ENCODE measurements around the gene ZNF410. TPM values are rescaled to one million over a fixed set of nuclear protein-coding genes. Genes with fewer than 3 reads are reported as not detected.

The ZNF410 gene
- total RNA-seq, 2 donors from 2014 or later = 60.5 to 63.1 TPM

- no peak for ATAC-seq (replicated peaks)
- no peak overlapping the region for H3K27ac Mint-ChIP-seq
- no peaks in the 10 kb centered on the region for H3K27me3 Mint-ChIP-seq
- H3K4me1 Mint-ChIP-seq = no peaks in the 10 kb centered on the region
- peaks cover 77% of the 10 kb centered on the region for H3K36me3 Mint-ChIP-seq (ENCODE audit: low read depth)
- no peaks in the 10 kb centered on the region for H3K9me3 Mint-ChIP-seq
- no peak overlapping the region for H3K4me3 Mint-ChIP-seq
Measured at GRCh38 chr14:73955674-73956073, 69.0 kb downstream of the ZNF410 start.

GRCh38 chr14:73958591-73958990 is 71.9 kb downstream of the ZNF410 start:
- Mint-ChIP-seq H3K27ac (peak overlapping the region; percentile 73), H3K4me3 (no peak overlapping the region), H3K36me3 (ENCODE audit: low read depth) (peaks cover 97% of the 10 kb centered on the region), H3K4me1 (no peaks in the 10 kb centered on the region), H3K27me3 (no peaks in the 10 kb centered on the region), H3K9me3 (no peaks in the 10 kb centered on the region)
- ATAC-seq (replicated peaks) = no peak

DNA sequence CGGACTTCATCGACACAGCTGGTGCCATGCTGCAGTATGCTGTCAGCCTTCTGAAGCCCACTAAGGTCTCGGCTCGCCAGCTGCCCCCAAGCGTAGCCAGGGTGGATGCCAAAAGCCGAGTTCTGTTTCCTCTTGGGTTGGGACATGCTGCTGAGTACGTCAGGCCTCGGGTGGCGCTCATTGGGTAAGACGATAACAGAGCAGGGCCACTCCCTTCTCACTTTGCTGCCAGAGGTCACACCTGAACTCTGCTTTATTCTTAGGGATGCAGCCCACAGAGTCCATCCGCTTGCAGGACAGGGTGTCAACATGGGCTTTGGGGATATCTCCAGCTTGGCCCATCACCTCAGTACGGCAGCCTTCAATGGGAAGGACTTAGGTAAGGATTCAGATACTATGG is 74.5 kb downstream of the ZNF410 start:
- H3K9me3 Mint-ChIP-seq = no peaks in the 10 kb centered on the region
- H3K4me1 Mint-ChIP-seq = no peaks in the 10 kb centered on the region
- H3K27me3 Mint-ChIP-seq = no peaks in the 10 kb centered on the region
- H3K36me3 Mint-ChIP-seq (ENCODE audit: low read depth) = peaks cover 86% of the 10 kb centered on the region
- no peak overlapping the region for H3K4me3 Mint-ChIP-seq
- ATAC-seq (replicated peaks) = no peak
- peak overlapping the region; percentile 18 for H3K27ac Mint-ChIP-seq

GRCh38 chr14:73965216-73965615 is 78.6 kb downstream of the ZNF410 start:
- Mint-ChIP-seq H3K9me3 (no peaks in the 10 kb centered on the region), H3K36me3 (ENCODE audit: low read depth) (peaks cover 71% of the 10 kb centered on the region), H3K27me3 (no peaks in the 10 kb centered on the region), H3K4me3 (no peak overlapping the region), H3K4me1 (no peaks in the 10 kb centered on the region), H3K27ac (no peak overlapping the region)
- ATAC-seq (replicated peaks) = no peak

DNA sequence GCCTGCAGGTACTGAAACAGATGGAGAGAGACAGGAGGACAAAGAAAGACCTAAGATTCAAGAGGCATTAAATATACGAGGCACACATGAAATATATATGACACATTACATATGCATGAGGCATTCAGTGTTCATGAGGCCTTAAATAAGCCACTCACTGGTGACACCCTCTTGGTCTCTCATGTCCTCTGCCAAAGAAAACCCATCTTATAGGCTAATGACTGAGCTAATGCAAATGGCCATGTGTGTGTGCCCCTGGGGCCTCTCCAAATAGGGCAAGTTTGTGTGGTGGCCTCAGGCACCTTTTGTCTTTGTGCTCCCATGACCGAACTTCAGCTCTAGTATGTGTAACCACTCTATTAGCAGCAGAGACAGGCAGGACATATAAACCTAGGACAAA is 82.2 kb downstream of the ZNF410 start:
- no peak overlapping the region for H3K27ac Mint-ChIP-seq
- H3K36me3 Mint-ChIP-seq (ENCODE audit: low read depth) = peaks cover 47% of the 10 kb centered on the region

DNA sequence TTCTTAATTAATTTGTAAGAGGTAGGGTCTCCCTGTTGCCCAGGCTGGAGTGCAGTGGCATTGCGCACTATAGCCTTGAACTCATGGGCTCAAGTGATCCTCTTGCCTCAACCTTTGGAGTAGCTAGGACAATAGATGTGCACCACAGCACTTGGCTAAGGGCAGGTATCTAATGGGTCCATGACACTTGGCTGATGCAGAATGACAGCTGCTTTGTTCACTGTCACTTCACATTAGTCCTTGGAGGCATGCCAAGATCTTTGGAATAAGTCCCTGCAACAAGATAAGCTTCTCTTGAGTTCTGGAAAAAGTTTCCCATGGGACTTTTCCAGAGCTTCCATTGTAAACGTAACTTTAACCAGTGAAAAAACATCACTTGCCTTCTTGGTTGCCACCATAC is 86.8 kb downstream of the ZNF410 start:
- no peak for ATAC-seq (replicated peaks)
- Mint-ChIP-seq H3K27ac (no peak overlapping the region), H3K36me3 (ENCODE audit: low read depth) (peaks cover 35% of the 10 kb centered on the region), H3K4me1 (no peaks in the 10 kb centered on the region), H3K27me3 (no peaks in the 10 kb centered on the region), H3K9me3 (no peaks in the 10 kb centered on the region), H3K4me3 (no peak overlapping the region)

More for the DNA sequence above, 82.2 kb downstream of the ZNF410 start:
- Mint-ChIP-seq H3K4me1 (no peaks in the 10 kb centered on the region), H3K27me3 (no peaks in the 10 kb centered on the region), H3K4me3 (no peak overlapping the region), H3K9me3 (no peaks in the 10 kb centered on the region)
- no peak for ATAC-seq (replicated peaks)

DNA sequence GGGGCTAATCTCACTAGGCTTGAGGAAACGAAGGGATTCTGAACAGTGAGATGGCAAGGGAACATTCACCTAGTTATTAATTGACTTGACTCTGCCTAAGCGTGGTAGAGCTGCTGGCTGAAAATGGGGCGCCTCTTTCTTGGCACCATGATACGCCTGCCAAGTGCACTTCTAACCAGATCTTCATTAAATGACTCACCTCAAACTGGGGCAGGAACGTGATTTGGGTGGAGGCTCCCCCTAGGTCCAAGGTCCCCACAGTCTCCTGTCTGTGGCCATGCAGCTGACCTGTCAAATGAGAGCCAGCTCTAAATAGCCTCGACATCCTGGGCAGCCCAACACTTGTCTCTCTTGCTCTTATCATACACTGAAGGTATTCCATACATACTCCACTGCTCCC is 89.5 kb downstream of the ZNF410 start:
- no peaks in the 10 kb centered on the region for H3K27me3 Mint-ChIP-seq
- H3K4me3 Mint-ChIP-seq = no peak overlapping the region
- H3K27ac Mint-ChIP-seq = no peak overlapping the region
- no peaks in the 10 kb centered on the region for H3K4me1 Mint-ChIP-seq
- peaks cover 17% of the 10 kb centered on the region for H3K36me3 Mint-ChIP-seq (ENCODE audit: low read depth)
- ATAC-seq (replicated peaks) = no peak
- H3K9me3 Mint-ChIP-seq = no peaks in the 10 kb centered on the region

- Mint-ChIP-seq H3K4me1 (no peaks in the 10 kb centered on the region), H3K27ac (no peak overlapping the region), H3K27me3 (no peaks in the 10 kb centered on the region), H3K9me3 (no peaks in the 10 kb centered on the region), H3K4me3 (no peak overlapping the region), H3K36me3 (ENCODE audit: low read depth) (peaks cover 8% of the 10 kb centered on the region)
- ATAC-seq (replicated peaks) = no peak
Measured at GRCh38 chr14:73977896-73978295, 91.2 kb downstream of the ZNF410 start.

Other genes with a start within 250 kb of the ZNF410 start
- gene DNAL1, start 241.9 kb upstream of the ZNF410 start, total RNA-seq = 1 to 10 TPM; 3.9 to 7.6 TPM
- gene PNMA1, start 172.5 kb upstream of the ZNF410 start, total RNA-seq = 10 to 100 TPM; 37.3 to 41.2 TPM
- 10 to 100 TPM in 1 of 2 donors, 1 to 10 TPM in 1; 4.1 to 10.3 TPM for gene PTGR2, start 35.0 kb upstream of the ZNF410 start, total RNA-seq
- 1 to 10 TPM; 1.7 to 3.2 TPM for gene FAM161B, start 63.2 kb downstream of the ZNF410 start, total RNA-seq
- 10 to 100 TPM; 20.6 to 22.6 TPM for gene COQ6, start 63.4 kb downstream of the ZNF410 start, total RNA-seq
- 10 to 100 TPM in 1 of 2 donors, 1 to 10 TPM in 1; 5.6 to 10.4 TPM for gene ENTPD5, start 132.4 kb downstream of the ZNF410 start, total RNA-seq
- gene BBOF1, start 132.5 kb downstream of the ZNF410 start, total RNA-seq = 1 to 10 TPM in 1 of 2 donors, under 1 TPM in 1; 0.91 to 1.2 TPM
- 10 to 100 TPM; 12.3 to 27.2 TPM for gene ALDH6A1, start 197.6 kb downstream of the ZNF410 start, total RNA-seq
- gene LIN52, start 198.1 kb downstream of the ZNF410 start, total RNA-seq = 10 to 100 TPM; 15.4 to 19.7 TPM

Data from activated T-helper 17 cell treated with anti-CD3 and anti-CD28 coated beads, Interleukin-2, amount 50 U/mL, for 72 hours (primary cell).